ENCODE results near the gene POLR1E.

- TF ChIP-seq CTCF (conservative IDR thresholded peaks at IDR 0.05) (no peak), EZH2 (IDR thresholded peaks at IDR 0.05; ENCODE audit: low read depth) (no peak)
These were observed 29.7 kb upstream of the POLR1E start for GRCh38 chr9:37455884-37456647.
